GF-D8 (cell line): ENCODE measurements around the gene DNAJB9.

Source experiments
- DNase-seq: peaks from one replicate; lab custom pipeline; 2025; lab: John Stamatoyannopoulos, UW

DNAJB9 gene

GRCh38 chr7:108568801-108569380, 783 bp upstream of the DNAJB9 start:
- DNase-seq, result no peak

GRCh38 chr7:108570146-108570755, 577 bp downstream of the DNAJB9 start:
- DNase-seq, result peak; percentile 39

GRCh38 chr7:108572480-108572879, 2.8 kb downstream of the DNAJB9 start:
- DNase-seq, result no peak

GRCh38 chr7:108575156-108575555, 5.5 kb downstream of the DNAJB9 start:
- no peak for DNase-seq

- no peak for DNase-seq
Observed at GRCh38 chr7:108576116-108576515, 6.4 kb downstream of the DNAJB9 start.

GRCh38 chr7:108578937-108579336, 9.3 kb downstream of the DNAJB9 start:
- no peak for DNase-seq

GRCh38 chr7:108580298-108580697, 10.6 kb downstream of the DNAJB9 start:
- DNase-seq, result no peak

- no peak for DNase-seq
Observed at GRCh38 chr7:108581655-108582491, 12.2 kb downstream of the DNAJB9 start.

GRCh38 chr7:108584211-108584610, 14.5 kb downstream of the DNAJB9 start:
- DNase-seq, result no peak

- DNase-seq, result no peak
Observed at GRCh38 chr7:108585843-108586242, 16.2 kb downstream of the DNAJB9 start.

GRCh38 chr7:108586274-108586710, 16.6 kb downstream of the DNAJB9 start:
- DNase-seq, result no peak

GRCh38 chr7:108589199-108589598, 19.5 kb downstream of the DNAJB9 start:
- no peak for DNase-seq

GRCh38 chr7:108589874-108590273, 20.2 kb downstream of the DNAJB9 start:
- no peak for DNase-seq

GRCh38 chr7:108590606-108591005, 20.9 kb downstream of the DNAJB9 start:
- no peak for DNase-seq

- DNase-seq, result no peak
Observed at GRCh38 chr7:108592646-108593201, 23.1 kb downstream of the DNAJB9 start.

GRCh38 chr7:108596560-108596959, 26.9 kb downstream of the DNAJB9 start:
- DNase-seq, result no peak

- no peak for DNase-seq
Observed at GRCh38 chr7:108598153-108598552, 28.5 kb downstream of the DNAJB9 start.

GRCh38 chr7:108598914-108599580, 29.4 kb downstream of the DNAJB9 start:
- no peak for DNase-seq

- DNase-seq, result no peak
Observed at GRCh38 chr7:108600399-108600798, 30.7 kb downstream of the DNAJB9 start.

- DNase-seq, result no peak
Observed at GRCh38 chr7:108603656-108604306, 34.1 kb downstream of the DNAJB9 start.

GRCh38 chr7:108604307-108605077, 34.8 kb downstream of the DNAJB9 start:
- no peak for DNase-seq
